GM12878 (cell line): ENCODE data around the gene BLOC1S2. TPM values are rescaled to one million over a fixed set of nuclear protein-coding genes. Genes with fewer than 3 reads are reported as not detected.

Experiments
- ATAC-seq: fragments of 200-7000 bp; cut with Tn5 transposase; 3 replicates; pipeline ENCODE4 v1.9.1; 2020; ENCODE audit warnings: mild to moderate bottlenecking, moderate library complexity
- BruUV-seq: library from RNA; stranded (reverse); fragments of 400-500 nt; replicated peaks from 2 replicates; lab custom pipeline; 2021; lab: Mats Ljungman, UMichigan
- CTCF ChIA-PET: fragments of 300-600 bp; sonication (Branson Sonifier 250); formaldehyde crosslinking; extraction: SDS; loops from one replicate; lab custom pipeline; 2021; ENCODE audit warnings: inconsistent platforms; lab: Yijun Ruan, JAX
- POLR2A ChIA-PET: fragments of 350-600 bp; formaldehyde crosslinking; extraction: SDS; loops from one replicate; lab custom pipeline; 2021; ENCODE audit warnings: inconsistent platforms; lab: Charles Lee
- RAD21 ChIA-PET: fragments of 300-600 bp; sonication (Branson Sonifier 250); formaldehyde crosslinking; loops from one replicate; lab custom pipeline; 2023; ENCODE audit warnings: antibody characterized with exemption; ENCODE audit not compliant: unreplicated experiment; lab: Charles Lee
- SMC1A ChIA-PET: fragments of 300-600 bp; sonication (Branson Sonifier 250); formaldehyde crosslinking; loops from one replicate; lab custom pipeline; 2023; ENCODE audit not compliant: unreplicated experiment, uncharacterized antibody; lab: Charles Lee
- DNase-seq: peaks from one replicate; pipeline ENCODE4 v3.0.0-alpha.2; 2011; ENCODE audit warnings: low read depth, low spot score
- FAIRE-seq: peaks from 3 replicates; lab custom pipeline; 2011; peaks lifted over from hg19 to GRCh38; lab: Jason Lieb, UNC
- H2AFZ ChIP-seq: 2 replicates; pipeline ENCODE4 v1.6.0; 2011; ENCODE audit warnings: low read depth, low read length, control low read depth; ENCODE audit not compliant: control insufficient read depth
- H3K27ac ChIP-seq: 2 replicates; pipeline ENCODE4 v1.5.1; 2011; ENCODE audit warnings: control low read depth; ENCODE audit not compliant: control insufficient read depth, insufficient read depth
- H3K27me3 ChIP-seq, 2 experiments: replicated peaks in 1 of 2; 2 replicates each; pipeline versions ENCODE4 v1.6.0 to v1.6.1; 2011; ENCODE audit warnings: low read length in 1 of 2; ENCODE audit not compliant: control insufficient read depth in 2 of 2, insufficient read depth in 2 of 2
- H3K36me3 ChIP-seq, 2 experiments: 2 replicates each; pipeline ENCODE4 v1.5.1; 2011; ENCODE audit warnings: low read length in 1 of 2; ENCODE audit not compliant: control insufficient read depth in 2 of 2, insufficient read depth in 2 of 2
- H3K4me1 ChIP-seq: 2 replicates; pipeline ENCODE4 v1.6.1; 2011; ENCODE audit warnings: mild to moderate bottlenecking, low read length, moderate library complexity, mixed read lengths; ENCODE audit not compliant: control insufficient read depth, insufficient read depth
- H3K4me2 ChIP-seq: 2 replicates; pipeline ENCODE4 v1.6.0; 2011; ENCODE audit warnings: control low read depth; ENCODE audit not compliant: control insufficient read depth, insufficient read depth
- H3K4me3 ChIP-seq: fragments of 200-600 bp; sonication (generic); 2 replicates; pipeline ENCODE4 v1.5.1; 2016
- H3K79me2 ChIP-seq: 2 replicates; pipeline ENCODE4 v1.6.0; 2011; ENCODE audit warnings: low read length; ENCODE audit not compliant: control insufficient read depth, insufficient read depth
- H3K9ac ChIP-seq: 2 replicates; pipeline ENCODE4 v1.8.0; 2011; ENCODE audit warnings: low read length, control low read depth, mixed read lengths; ENCODE audit not compliant: control insufficient read depth, insufficient read depth
- H3K9me3 ChIP-seq: replicated peaks from 3 replicates; pipeline ENCODE4 v1.5.1; 2011; ENCODE audit warnings: mild to moderate bottlenecking, low read length; ENCODE audit not compliant: control insufficient read depth, insufficient read depth
- H4K20me1 ChIP-seq: 2 replicates; pipeline ENCODE4 v1.6.0; 2011; ENCODE audit not compliant: control insufficient read depth, insufficient read depth
- BRCA1 ChIP-seq: IDR thresholded peaks from 2 replicates; pipeline ENCODE4 v1.6.1; 2011; ENCODE audit warnings: low read depth, low read length, improper control_type of control experiment
- EGR1 ChIP-seq, 2 experiments: IDR thresholded peaks; 1 replicate in 1 of 2; 2 replicates in 1 of 2; pipeline ENCODE4 v1.6.1; 2011 to 2012; ENCODE audit warnings: low read depth in 2 of 2, low read length in 2 of 2, borderline replicate concordance in 1 of 2, mild to moderate bottlenecking in 1 of 2, moderate library complexity in 1 of 2
- IRF3 ChIP-seq: fragments of 450-650 bp; IDR thresholded peaks from 2 replicates; pipeline ENCODE4 v1.6.1; 2014; ENCODE audit warnings: mild to moderate bottlenecking
- MEF2A ChIP-seq: IDR thresholded peaks from 2 replicates; pipeline ENCODE4 v1.6.1; 2011; ENCODE audit warnings: low read depth, mild to moderate bottlenecking, low read length, moderate library complexity; ENCODE audit not compliant: insufficient read depth
- SMC3 ChIP-seq: IDR thresholded peaks from 2 replicates; pipeline ENCODE4 v1.6.1; 2011; ENCODE audit warnings: low read length, improper control_type of control experiment, borderline replicate concordance
- TCF3 ChIP-seq: IDR thresholded peaks from 2 replicates; pipeline ENCODE4 v1.6.1; 2012; ENCODE audit warnings: low read depth, mild to moderate bottlenecking, low read length, borderline replicate concordance; ENCODE audit not compliant: insufficient read depth
- ZNF24 ChIP-seq: fragments of 450-650 bp; IDR thresholded peaks from 2 replicates; pipeline ENCODE4 v1.6.1; 2017; ENCODE audit warnings: antibody characterized with exemption, mild to moderate bottlenecking
- ZNF384 ChIP-seq: IDR thresholded peaks from 2 replicates; pipeline ENCODE4 v1.6.1; 2012; ENCODE audit warnings: low read depth, mild to moderate bottlenecking, low read length, improper control_type of control experiment, borderline replicate concordance
- WGBS: methylation state at CpG from one replicate; pipeline ENCODE4 v1.1.6; 2016; ENCODE audit warnings: low lambda C conversion rate; ENCODE audit not compliant: insufficient replicate concordance, insufficient coverage; ENCODE audit errors: missing lambda C conversion rate; 5-methylcytosine and 5-hydroxymethylcytosine counted together
- in situ Hi-C: fragments of 300-500 bp; cut with MboI; formaldehyde crosslinking; loops from 9 replicates; pipeline ENCODE4 v1.14.3; 2018; ENCODE audit warnings: mixed read lengths
- intact Hi-C: fragments of 100-400 bp; cut with micrococcal nuclease; formaldehyde crosslinking; loops from one replicate; pipeline ENCODE4 v1.14.2; 2022; ENCODE audit not compliant: unreplicated experiment
- polyA plus RNA-seq, 11 experiments: library from polyadenylated mRNA; depleted of rRNA in 4 of 11; unstranded in 6 of 11; stranded (reverse) in 5 of 11; fragments of >200 nt; fragmentation: Nextera tagmentation in 4 of 11; fragmentation: Illumina TruSeq in 1 of 11; extraction: Ambion mirVana in 4 of 11; extraction: Trizol in 1 of 11; gene quantifications; 1 replicate in 1 of 11; 2 replicates in 10 of 11; pipeline versions ENCODE4 v1.2.1 to v1.2.3, GENCODE V29; 2011 to 2016; ENCODE audit warnings: inconsistent platforms in 2 of 11, missing spikeins in 2 of 11, low read depth in 1 of 11
- total RNA-seq, 4 experiments: library from RNA; depleted of rRNA in 3 of 4; stranded (reverse); fragments of >200 nt in 3 of 4; fragmentation: Illumina TruSeq in 1 of 4; extraction: Trizol in 1 of 4; gene quantifications; 2 replicates each; pipeline versions ENCODE4 v1.2.1 to v1.2.3, GENCODE V29; 2013 to 2021

The BLOC1S2 gene
- total and polyA plus RNA-seq, 10 of the 15 experiments (the other 5 are each of a cell fraction or from before 2014, with no cell fraction given) = 58.6 to 164 (median 79.5) TPM

DNA sequence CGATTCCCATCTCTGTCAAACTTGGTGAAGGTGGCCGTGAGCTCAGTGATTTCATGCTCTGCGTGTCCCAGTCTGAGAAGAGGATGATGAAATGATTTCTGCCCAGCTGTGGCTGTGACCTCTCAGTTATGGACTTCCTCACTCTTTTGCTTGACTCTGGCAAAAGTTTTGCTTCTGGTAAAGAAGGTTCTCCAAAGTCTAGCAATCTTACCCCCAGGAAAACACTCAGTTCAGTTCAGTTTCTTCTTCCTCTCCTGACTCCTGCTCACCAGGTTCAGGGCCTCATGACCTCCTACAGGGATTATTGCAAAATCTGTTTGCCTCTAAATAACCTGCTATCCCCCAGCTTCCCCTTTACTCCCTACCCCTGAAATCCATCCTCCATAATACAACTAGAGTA lies 4.9 kb upstream of the BLOC1S2 start:
- H3K4me2 ChIP-seq = no peak overlapping the region
- H4K20me1 ChIP-seq = no peaks in the 10 kb centered on the region
- H3K27ac ChIP-seq = no peak overlapping the region
- ChIA-PET RAD21 (no interaction called here), POLR2A (interaction anchor here (1.0 kb wide), 1 partner anchor 29 kb away, joined by 3 read pairs; no protein-coding TSS in a partner anchor), SMC1A (no interaction called here), CTCF (interaction anchor here (1.1 kb wide), 1 partner anchor 12 kb away, joined by 3 read pairs; no protein-coding TSS in a partner anchor)
- H2AFZ ChIP-seq = no peak overlapping the region
- no peak for FAIRE-seq
- no peaks in the 10 kb centered on the region for H3K9me3 ChIP-seq
- peaks cover 3% of the 10 kb centered on the region for H3K79me2 ChIP-seq
- no TSS peak for BruUV-seq
- no peak overlapping the region for H3K9ac ChIP-seq
- no peaks in the 10 kb centered on the region for H3K4me1 ChIP-seq
- no peak for TF ChIP-seq ZNF24
- no peak for TF ChIP-seq SMC3
- TF ChIP-seq BRCA1 = no peak
- no peak for TF ChIP-seq ZNF384
- TF ChIP-seq TCF3 = no peak
- no peak for TF ChIP-seq MEF2A
- no peak for TF ChIP-seq IRF3
- no peak for TF ChIP-seq EGR1 (IDR thresholded peaks at IDR 0.05; ENCODE audit: borderline replicate concordance in 1 of 2, low read depth in 2 of 2, low read length in 2 of 2)
- H3K36me3 ChIP-seq = no peaks in the 10 kb centered on the region
- DNase-seq = no peak
- no peak overlapping the region for H3K4me3 ChIP-seq
- intact Hi-C loops (no loop called here), in situ Hi-C loops (no loop called here)
- no peak for ATAC-seq
- WGBS = 2% methylated on average over 3 of the region's 3 CpGs
- H3K27me3 ChIP-seq = no peaks in the 10 kb centered on the region
